ENCODE results near the gene STRIP1.

Gene STRIP1

GRCh38 chr1:110034451-110035235, at the start of gene STRIP1:
Gene STRIP1 (plus strand): TSS chr1:110034624. CDS start chr1:110034638, 14 bp downstream.
- peak; percentile 38 for DNase-seq

- DNase-seq: no peak
These were observed 49.0 kb upstream of the STRIP1 start for GRCh38 chr1:109985247-109986053.

GRCh38 chr1:109986054-109986444, 48.4 kb upstream of the STRIP1 start:
- no peak for DNase-seq

GRCh38 chr1:109988349-109988914, 46.0 kb upstream of the STRIP1 start:
- DNase-seq: no peak

GRCh38 chr1:109989506-109990301, 44.7 kb upstream of the STRIP1 start:
- no peak for DNase-seq

- DNase-seq: no peak
These were observed 44.1 kb upstream of the STRIP1 start for GRCh38 chr1:109990302-109990653.

- DNase-seq: no peak
These were observed 43.0 kb upstream of the STRIP1 start for GRCh38 chr1:109991400-109991925.

- DNase-seq: no peak
These were observed 40.5 kb upstream of the STRIP1 start for GRCh38 chr1:109993885-109994284.

- no peak for DNase-seq
These were observed 39.8 kb upstream of the STRIP1 start for GRCh38 chr1:109994654-109995053.

GRCh38 chr1:109995536-109995935, 38.9 kb upstream of the STRIP1 start:
- DNase-seq: no peak

GRCh38 chr1:109996476-109996875, 37.9 kb upstream of the STRIP1 start:
- DNase-seq: no peak

- DNase-seq: no peak
These were observed 37.1 kb upstream of the STRIP1 start for GRCh38 chr1:109997204-109997866.

- DNase-seq: no peak
These were observed 36.6 kb upstream of the STRIP1 start for GRCh38 chr1:109997867-109998229.

GRCh38 chr1:110002695-110003094, 31.7 kb upstream of the STRIP1 start:
- no peak for DNase-seq

- no peak for DNase-seq
These were observed 30.5 kb upstream of the STRIP1 start for GRCh38 chr1:110003747-110004428.

- DNase-seq: no peak
These were observed 29.8 kb upstream of the STRIP1 start for GRCh38 chr1:110004583-110004982.

GRCh38 chr1:110005971-110006370, 28.5 kb upstream of the STRIP1 start:
- no peak for DNase-seq

- DNase-seq: no peak
These were observed 27.9 kb upstream of the STRIP1 start for GRCh38 chr1:110006516-110006915.

- no peak for DNase-seq
These were observed 27.2 kb upstream of the STRIP1 start for GRCh38 chr1:110007046-110007830.

- no peak for DNase-seq
These were observed 25.4 kb upstream of the STRIP1 start for GRCh38 chr1:110008971-110009565.
